ENCODE results near the gene ELMO1.
A peak's percentile ranks its signal among the peaks of the same experiment; 100 is the strongest.

DNA sequence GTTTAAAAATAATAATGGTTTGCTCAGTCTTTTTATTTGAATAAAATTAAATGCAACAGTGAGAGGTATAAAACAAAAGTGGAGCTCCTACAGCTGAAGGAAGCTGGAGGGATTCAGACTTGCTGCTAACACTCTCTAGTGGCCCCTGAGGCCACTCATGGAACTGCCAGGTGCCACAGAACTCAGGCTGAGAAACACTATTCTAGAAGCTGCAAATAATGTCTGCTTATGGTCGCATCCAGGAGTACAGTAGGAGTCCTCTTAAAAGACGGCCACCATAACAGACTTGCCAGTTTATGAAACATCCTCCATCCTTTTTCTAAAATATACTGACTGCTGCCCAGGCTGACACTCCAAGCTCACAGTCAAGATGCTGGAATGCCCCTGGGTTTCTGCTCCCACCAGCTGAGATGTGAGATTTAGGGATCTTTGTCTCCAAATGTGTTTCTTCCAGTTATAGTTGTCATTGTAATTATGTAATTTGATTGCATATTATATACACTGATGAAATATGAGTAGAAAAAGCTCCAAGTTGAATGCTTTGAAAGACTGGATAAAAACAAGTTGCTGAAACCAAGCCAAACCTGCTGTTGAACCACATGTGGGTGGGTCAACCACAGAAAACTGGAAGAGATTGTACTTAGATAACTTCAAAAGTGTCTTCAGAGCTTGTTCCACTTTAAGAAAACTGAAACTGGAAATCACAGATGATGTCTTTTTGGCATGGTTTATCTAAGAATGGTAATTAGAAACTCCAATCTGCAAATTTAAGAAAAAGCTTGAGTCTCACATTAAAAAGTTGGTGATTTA, 510.7 kb downstream of the ELMO1 start:
- TF ChIP-seq, protein P1, sequence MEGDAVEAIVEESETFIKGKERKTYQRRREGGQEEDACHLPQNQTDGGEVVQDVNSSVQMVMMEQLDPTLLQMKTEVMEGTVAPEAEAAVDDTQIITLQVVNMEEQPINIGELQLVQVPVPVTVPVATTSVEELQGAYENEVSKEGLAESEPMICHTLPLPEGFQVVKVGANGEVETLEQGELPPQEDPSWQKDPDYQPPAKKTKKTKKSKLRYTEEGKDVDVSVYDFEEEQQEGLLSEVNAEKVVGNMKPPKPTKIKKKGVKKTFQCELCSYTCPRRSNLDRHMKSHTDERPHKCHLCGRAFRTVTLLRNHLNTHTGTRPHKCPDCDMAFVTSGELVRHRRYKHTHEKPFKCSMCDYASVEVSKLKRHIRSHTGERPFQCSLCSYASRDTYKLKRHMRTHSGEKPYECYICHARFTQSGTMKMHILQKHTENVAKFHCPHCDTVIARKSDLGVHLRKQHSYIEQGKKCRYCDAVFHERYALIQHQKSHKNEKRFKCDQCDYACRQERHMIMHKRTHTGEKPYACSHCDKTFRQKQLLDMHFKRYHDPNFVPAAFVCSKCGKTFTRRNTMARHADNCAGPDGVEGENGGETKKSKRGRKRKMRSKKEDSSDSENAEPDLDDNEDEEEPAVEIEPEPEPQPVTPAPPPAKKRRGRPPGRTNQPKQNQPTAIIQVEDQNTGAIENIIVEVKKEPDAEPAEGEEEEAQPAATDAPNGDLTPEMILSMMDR (IDR thresholded peaks at IDR 0.05; ENCODE audit: borderline replicate concordance, extremely low read depth, low read length, poor library complexity, severe bottlenecking), result peak; percentile 88
- TF ChIP-seq EZH2 (IDR thresholded peaks at IDR 0.05; ENCODE audit: borderline replicate concordance, low read depth, low read length, severe bottlenecking), result no peak

Measured in DND-41 (cell line).